Inflammatory macrophage treated with lipopolysaccharide for 4 hours (primary cell): ENCODE results near the gene TMA7.
A peak's percentile ranks its signal among the peaks of the same experiment; 100 is the strongest.
"Not testable (repeated sequence)": the region's sequence is repeated elsewhere in the genome, so short reads cannot be mapped to it uniquely, and the experiment has no call there.

Experiments used
- DNase-seq: peaks from one replicate; pipeline ENCODE4 v3.0.0-alpha.2; 2020

Gene TMA7

GRCh38 chr3:48439820-48440589, at the start of gene TMA7, which contains the start of gene CCDC51:
TMA7 (plus strand) TSS chr3:48440257; CDS start chr3:48440297, 40 bp downstream.
CCDC51 (minus strand) TSS chr3:48440119; CDS start chr3:48435128, 4,991 bp downstream.
- peak; percentile 99 for DNase-seq

GRCh38 chr3:48394391-48394790, 45.7 kb upstream of the TMA7 start:
- peak; percentile 37 for DNase-seq

- DNase-seq = no peak
Measured at GRCh38 chr3:48395714-48396113, 44.3 kb upstream of the TMA7 start.

- DNase-seq = no peak
Measured at GRCh38 chr3:48397767-48398681, 42.0 kb upstream of the TMA7 start.

GRCh38 chr3:48398701-48399386, 41.2 kb upstream of the TMA7 start:
- DNase-seq = no peak

GRCh38 chr3:48399387-48400172, 40.5 kb upstream of the TMA7 start:
- DNase-seq = no peak

- DNase-seq = peak; percentile 45
Measured at GRCh38 chr3:48400824-48401433, 39.1 kb upstream of the TMA7 start.

- not testable (repeated sequence) for DNase-seq
Measured at GRCh38 chr3:48401434-48401901, 38.6 kb upstream of the TMA7 start.

- no peak for DNase-seq
Measured at GRCh38 chr3:48402281-48402732, 37.8 kb upstream of the TMA7 start.

GRCh38 chr3:48402907-48403306, 37.1 kb upstream of the TMA7 start:
- DNase-seq = no peak

GRCh38 chr3:48403533-48404439, 36.3 kb upstream of the TMA7 start:
- no peak for DNase-seq

- DNase-seq = no peak
Measured at GRCh38 chr3:48404440-48405342, 35.4 kb upstream of the TMA7 start.

GRCh38 chr3:48405343-48405881, 34.6 kb upstream of the TMA7 start:
- no peak for DNase-seq

GRCh38 chr3:48405971-48406370, 34.1 kb upstream of the TMA7 start:
- no peak for DNase-seq

GRCh38 chr3:48406443-48407431, 33.3 kb upstream of the TMA7 start:
- DNase-seq = no peak

GRCh38 chr3:48407542-48408099, 32.4 kb upstream of the TMA7 start:
- DNase-seq = no peak

GRCh38 chr3:48408823-48409281, 31.2 kb upstream of the TMA7 start:
- DNase-seq = no peak
